Epidermal melanocyte (primary cell): Measurements from ENCODE around the gene FOXN3.

Source experiments
- DNase-seq: peaks from one replicate; pipeline ENCODE4 v3.0.0; 2011; ENCODE audit warnings: low spot score; ENCODE audit not compliant: insufficient read length

FOXN3 gene

GRCh38 chr14:89282191-89282590 is 134.8 kb downstream of the FOXN3 start:
- no peak for DNase-seq

DNA sequence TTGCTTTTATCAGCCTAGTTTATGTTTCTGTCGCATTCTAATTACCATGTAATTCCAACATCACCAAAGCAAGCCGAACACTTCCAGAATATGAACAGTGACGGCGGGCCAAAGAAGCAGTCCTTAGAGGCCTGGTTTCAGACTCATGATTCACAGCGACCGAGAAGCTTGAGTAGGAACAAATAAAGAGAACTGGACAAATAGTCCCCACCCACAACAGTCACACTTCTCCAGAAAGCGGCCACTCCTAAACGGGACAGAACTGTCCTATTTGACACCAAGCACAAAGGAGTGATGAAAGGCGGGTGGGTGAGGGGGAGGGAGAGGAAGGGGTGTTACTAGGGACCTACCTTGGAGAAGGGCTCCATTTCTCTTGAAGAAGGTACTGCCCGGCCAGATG is 136.4 kb downstream of the FOXN3 start:
- no peak for DNase-seq

GRCh38 chr14:89279649-89280232 is 137.3 kb downstream of the FOXN3 start:
- no peak for DNase-seq

DNA sequence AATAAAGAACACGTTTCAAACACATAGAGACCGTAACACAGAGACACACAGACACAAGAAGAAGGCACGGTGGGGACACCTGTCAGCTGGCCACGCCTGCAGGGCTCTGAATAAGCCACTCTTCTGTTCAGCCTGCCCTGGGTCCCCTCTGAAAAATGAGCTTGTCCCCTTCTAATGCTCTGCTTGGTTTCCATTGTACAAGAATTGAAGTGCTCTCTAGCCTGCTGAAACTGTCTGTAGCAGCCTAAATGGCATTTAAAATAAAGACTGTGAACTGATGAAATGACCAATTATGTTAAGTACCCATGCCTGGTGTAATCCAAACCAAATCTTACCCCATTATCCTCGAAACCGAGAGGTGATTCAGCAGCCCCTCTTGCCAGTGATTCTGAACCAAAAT is 139.8 kb downstream of the FOXN3 start:
- DNase-seq: no peak

DNA sequence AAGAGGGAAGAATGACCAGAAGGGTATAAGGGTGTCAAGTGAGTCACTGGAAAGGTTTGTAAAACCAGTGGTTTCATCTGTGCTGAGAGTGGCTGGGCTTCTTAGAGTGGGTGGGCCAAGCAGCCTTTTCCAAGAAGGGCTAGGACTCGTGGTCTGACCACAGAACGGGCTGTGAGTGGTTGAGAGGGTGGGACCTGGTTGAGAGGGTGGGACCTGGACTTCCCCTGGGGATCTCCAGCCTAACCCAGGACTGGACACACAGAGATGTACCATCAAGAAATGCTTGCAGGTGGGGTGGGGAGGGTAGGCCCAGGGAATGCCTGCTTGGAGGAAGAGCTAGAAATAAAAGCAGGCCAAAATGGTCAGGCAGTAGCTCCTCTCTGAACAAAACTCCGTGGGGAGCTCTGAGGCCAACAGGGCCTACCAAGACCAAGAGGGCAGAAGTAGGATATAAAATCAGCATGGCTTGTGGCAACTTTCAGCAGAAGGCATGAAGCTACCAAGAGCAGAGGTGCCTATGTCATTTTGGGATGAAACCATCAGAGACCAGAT is 140.5 kb downstream of the FOXN3 start:
- no peak for DNase-seq

GRCh38 chr14:89270439-89271227 is 146.4 kb downstream of the FOXN3 start:
- DNase-seq: no peak

DNA sequence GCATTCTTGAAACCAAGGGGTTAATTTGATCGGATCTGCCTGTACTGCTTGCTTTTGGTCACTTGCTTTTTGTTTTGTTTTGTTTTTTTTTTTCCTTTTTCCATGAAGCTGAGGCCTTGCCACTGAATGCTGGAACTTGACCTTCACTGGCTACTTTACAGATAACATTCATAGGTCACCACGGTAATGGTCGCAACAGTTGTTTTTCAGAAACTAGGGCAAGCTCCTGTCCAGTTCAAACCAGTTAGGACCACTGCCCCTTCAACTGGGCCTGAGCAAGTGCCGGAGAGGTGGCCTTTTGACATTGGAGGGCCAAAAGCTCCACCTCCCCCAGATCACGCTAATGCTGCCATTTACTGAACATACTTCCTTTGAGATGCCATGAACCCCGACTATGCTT is 147.6 kb downstream of the FOXN3 start:
- no peak for DNase-seq

GRCh38 chr14:89268514-89268913 is 148.5 kb downstream of the FOXN3 start:
- DNase-seq: no peak

GRCh38 chr14:89267656-89268055 is 149.4 kb downstream of the FOXN3 start:
- no peak for DNase-seq

GRCh38 chr14:89267163-89267562 is 149.9 kb downstream of the FOXN3 start:
- no peak for DNase-seq

GRCh38 chr14:89266754-89267153 is 150.3 kb downstream of the FOXN3 start:
- no peak for DNase-seq

GRCh38 chr14:89265234-89265633 is 151.8 kb downstream of the FOXN3 start:
- DNase-seq: no peak

DNA sequence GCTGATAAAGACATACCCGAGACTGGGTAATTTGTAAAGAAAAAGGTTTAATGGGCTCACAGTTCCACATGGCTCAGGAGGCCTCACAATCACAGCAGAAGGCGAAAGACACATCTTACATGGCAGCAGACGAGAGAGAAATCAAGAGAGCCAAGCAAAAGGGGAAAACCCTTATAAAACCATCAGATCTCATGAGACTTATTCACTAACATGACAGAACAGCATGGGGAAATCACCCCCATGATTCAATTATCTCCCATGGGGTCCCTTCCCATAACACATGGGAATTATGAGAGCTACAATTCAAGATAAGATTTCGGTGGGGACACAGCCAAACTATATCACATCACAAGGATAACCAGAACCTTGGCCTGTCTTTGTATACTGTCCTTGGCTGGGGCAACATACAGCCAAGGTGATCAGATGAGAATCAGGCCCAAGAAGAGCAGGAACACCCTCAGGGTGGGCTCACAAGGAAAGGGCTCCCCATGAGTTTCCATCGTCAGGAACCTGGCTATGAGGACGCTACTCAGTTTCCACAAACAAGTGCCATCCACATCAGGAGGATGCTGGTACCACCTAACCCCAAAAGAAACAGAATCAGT is 152.7 kb downstream of the FOXN3 start:
- no peak for DNase-seq

DNA sequence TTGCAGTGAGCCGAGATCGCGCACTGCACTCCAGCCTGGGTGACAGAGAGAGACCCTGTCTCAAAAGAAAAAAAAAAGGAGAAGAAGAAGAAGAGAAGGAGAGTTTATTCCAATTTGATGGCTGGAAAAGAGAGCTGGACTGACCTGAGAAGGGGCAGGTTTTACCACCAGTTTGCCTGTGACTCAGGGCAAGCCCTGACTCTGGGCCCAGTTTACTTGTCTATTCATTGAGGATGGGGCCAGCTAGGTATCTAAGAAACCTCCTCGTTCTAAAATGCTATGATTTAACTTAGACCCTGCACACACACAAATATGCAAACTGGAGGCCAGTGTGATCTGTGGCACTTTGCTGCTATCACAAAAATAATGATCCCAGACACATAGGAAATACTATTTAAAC is 155.0 kb downstream of the FOXN3 start:
- no peak for DNase-seq

- DNase-seq: no peak
Measured at GRCh38 chr14:89260898-89261297, 156.1 kb downstream of the FOXN3 start.

GRCh38 chr14:89259951-89260609 is 157.0 kb downstream of the FOXN3 start:
- DNase-seq: no peak

- no peak for DNase-seq
Measured at GRCh38 chr14:89258728-89259273, 158.2 kb downstream of the FOXN3 start.

GRCh38 chr14:89256951-89257350 is 160.1 kb downstream of the FOXN3 start:
- no peak for DNase-seq

DNA sequence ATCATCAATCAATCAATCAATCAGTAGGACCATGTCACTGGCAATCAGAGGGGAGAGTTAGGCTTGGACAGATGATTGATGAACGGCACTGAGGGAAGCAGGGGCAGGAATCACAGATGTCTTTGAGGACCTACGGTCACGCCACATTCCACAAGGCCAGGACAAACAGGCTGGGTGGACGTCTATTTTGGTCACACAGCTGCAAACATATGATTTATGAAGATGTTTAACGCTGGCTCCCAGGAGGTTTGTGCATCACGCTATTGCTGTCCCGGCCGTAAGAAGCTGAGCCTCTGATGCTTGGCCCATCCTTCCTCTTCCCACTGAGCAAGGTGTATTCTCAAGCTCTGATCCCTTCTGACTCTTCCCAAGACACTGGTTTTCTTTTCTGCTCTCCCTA is 160.8 kb downstream of the FOXN3 start:
- no peak for DNase-seq

DNA sequence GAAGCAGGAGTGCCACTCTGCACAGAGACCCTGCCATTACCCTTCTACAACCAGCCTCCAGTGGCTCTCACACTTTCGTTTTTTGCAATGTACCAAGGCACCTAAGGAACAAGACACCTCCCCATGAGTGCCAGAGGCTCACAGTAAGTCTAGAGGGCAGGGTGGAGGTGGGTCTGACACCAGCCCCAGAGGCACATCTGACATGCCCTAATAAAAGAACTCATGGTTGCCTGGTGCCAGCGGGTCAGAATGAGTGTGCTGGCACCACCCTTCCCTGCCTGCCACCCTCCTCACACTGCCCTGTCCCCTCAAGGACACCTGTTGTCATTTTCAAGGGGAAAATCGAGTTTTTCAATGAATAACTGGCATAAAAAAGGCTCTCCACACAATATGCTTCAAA is 161.2 kb downstream of the FOXN3 start:
- no peak for DNase-seq

- DNase-seq: no peak
Measured at GRCh38 chr14:89255012-89255411, 162.0 kb downstream of the FOXN3 start.
